GM12892 (cell line): Measurements from ENCODE around the gene MXD3.

ENCODE experiments used
- POLR2A ChIP-seq: IDR thresholded peaks from 2 replicates; pipeline ENCODE4 v1.6.1; 2011; ENCODE audit warnings: low read depth, low read length, control low read depth
- POLR2AphosphoS5 ChIP-seq: IDR thresholded peaks from 2 replicates; pipeline ENCODE4 v1.6.1; 2011; ENCODE audit warnings: low read depth, low read length, control low read depth
- TAF1 ChIP-seq: IDR thresholded peaks from 2 replicates; pipeline ENCODE4 v1.6.1; 2011; ENCODE audit warnings: low read depth, mild to moderate bottlenecking, control low read depth, low read length, borderline replicate concordance

DNA sequence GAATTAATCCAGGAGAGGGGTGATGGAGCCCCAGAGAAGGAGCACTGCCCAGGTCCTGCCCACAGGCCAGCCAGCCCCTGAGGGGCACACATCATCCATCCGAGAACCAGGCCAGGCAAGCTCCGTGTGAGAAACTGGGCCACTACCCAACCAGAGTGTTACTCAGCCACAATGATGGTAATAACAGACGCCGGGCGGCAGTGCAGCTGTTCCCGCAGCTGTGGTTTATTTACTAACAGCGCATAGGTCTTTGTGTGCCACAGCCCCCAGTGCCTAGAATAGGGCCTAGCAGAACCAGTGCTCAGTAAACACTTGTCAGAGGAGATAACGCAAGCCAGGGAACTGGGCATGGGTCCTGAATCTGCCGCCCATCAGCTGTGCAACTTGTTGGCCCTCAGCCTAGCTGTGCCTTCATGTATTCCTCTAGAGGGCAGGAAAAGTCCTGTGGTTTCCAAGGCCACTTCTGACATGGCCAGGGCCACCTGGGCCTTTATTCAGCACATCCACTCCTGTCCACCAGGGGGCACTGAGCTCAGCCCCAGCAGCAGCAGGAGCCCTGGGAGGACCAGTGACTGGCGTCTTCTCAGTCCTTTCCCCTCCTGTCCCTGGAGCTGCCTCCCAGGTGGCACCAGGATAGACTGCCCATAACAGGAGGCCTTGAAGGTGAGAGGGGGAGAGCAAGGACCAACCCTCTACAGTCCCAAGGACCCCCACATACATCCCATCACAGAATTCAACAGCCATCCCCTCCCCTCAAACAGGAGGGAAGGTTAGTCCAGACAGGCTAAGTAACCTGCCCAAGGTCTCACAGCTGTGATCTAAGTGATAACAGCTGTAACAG lies 2.1 kb downstream of the MXD3 start:
- TF ChIP-seq POLR2AphosphoS5 (no peak), POLR2A (no peak), TAF1 (no peak)
